ENCODE measurements around the gene MCF2L2. TPM values are rescaled to one million over a fixed set of nuclear protein-coding genes. Genes with fewer than 3 reads are reported as not detected.

MCF2L2 gene
- total RNA-seq, 1 experiment from 2014 or later: 3.9 TPM

GRCh38 chr3:183197734-183198133 is 230.7 kb downstream of the MCF2L2 start:
- ChIA-PET CTCF (no interaction called here), POLR2A (no interaction called here)
- Mint-ChIP-seq H3K4me1 (ENCODE audit: low read depth, unreplicated experiment) (peaks cover 24% of the 10 kb centered on the region), H3K27ac (ENCODE audit: unreplicated experiment) (no peak overlapping the region), H3K27me3 (ENCODE audit: insufficient read depth, unreplicated experiment) (no peaks in the 10 kb centered on the region), H3K4me3 (ENCODE audit: unreplicated experiment) (no peak overlapping the region), H3K36me3 (ENCODE audit: insufficient read depth, unreplicated experiment) (no peaks in the 10 kb centered on the region), H3K9me3 (ENCODE audit: unreplicated experiment) (no peaks in the 10 kb centered on the region)
- Histone ChIP-seq H3K27me3 (replicated peaks; ENCODE audit: control insufficient read depth, insufficient read depth, low read length) (no peaks in the 10 kb centered on the region), H3K9me3 (no peaks in the 10 kb centered on the region), H3K36me3 (ENCODE audit: control insufficient read depth, insufficient read depth, low read length) (no peaks in the 10 kb centered on the region), H3K4me3 (ENCODE audit: low read depth, low read length) (no peak overlapping the region), H3K4me1 (no peaks in the 10 kb centered on the region)
- DNase-seq: no peak
- BruUV-seq (replicated peaks): no TSS peak
- TF ChIP-seq CTCF (IDR thresholded peaks at IDR 0.05; ENCODE audit: insufficient read depth in 1 of 2, low read depth in 1 of 2, low read length in 1 of 2, severe bottlenecking in 1 of 2, unreplicated experiment in 1 of 2): no peak
- intact Hi-C loops (cut with micrococcal nuclease; ENCODE audit: unreplicated experiment): no loop called here

GRCh38 chr3:183195266-183195665 is 233.2 kb downstream of the MCF2L2 start:
- Histone ChIP-seq H3K36me3 (ENCODE audit: control insufficient read depth, insufficient read depth, low read length) (no peaks in the 10 kb centered on the region), H3K4me3 (ENCODE audit: low read depth, low read length) (no peak overlapping the region), H3K4me1 (no peaks in the 10 kb centered on the region), H3K27me3 (replicated peaks; ENCODE audit: control insufficient read depth, insufficient read depth, low read length) (no peaks in the 10 kb centered on the region), H3K9me3 (no peaks in the 10 kb centered on the region)
- BruUV-seq (replicated peaks): no TSS peak
- TF ChIP-seq CTCF (IDR thresholded peaks at IDR 0.05; ENCODE audit: insufficient read depth in 1 of 2, low read depth in 1 of 2, low read length in 1 of 2, severe bottlenecking in 1 of 2, unreplicated experiment in 1 of 2): no peak
- H3K4me3 Mint-ChIP-seq (ENCODE audit: unreplicated experiment): no peak overlapping the region
- ChIA-PET POLR2A (no interaction called here), CTCF (no interaction called here)
- no peaks in the 10 kb centered on the region for H3K9me3 Mint-ChIP-seq (ENCODE audit: unreplicated experiment)
- peaks cover 24% of the 10 kb centered on the region for H3K4me1 Mint-ChIP-seq (ENCODE audit: low read depth, unreplicated experiment)
- intact Hi-C loops (cut with micrococcal nuclease; ENCODE audit: unreplicated experiment): no loop called here
- H3K36me3 Mint-ChIP-seq (ENCODE audit: insufficient read depth, unreplicated experiment): no peaks in the 10 kb centered on the region
- DNase-seq: no peak
- no peaks in the 10 kb centered on the region for H3K27me3 Mint-ChIP-seq (ENCODE audit: insufficient read depth, unreplicated experiment)
- no peak overlapping the region for H3K27ac Mint-ChIP-seq (ENCODE audit: unreplicated experiment)

- H3K4me3 Mint-ChIP-seq (ENCODE audit: unreplicated experiment): no peak overlapping the region
- intact Hi-C loops (cut with micrococcal nuclease; ENCODE audit: unreplicated experiment): no loop called here
- DNase-seq: peak in 1 of 2 experiments; percentile 33
- POLR2A ChIA-PET: interaction anchor here (0.6 kb wide), 2 partner anchors 116 to 354 kb away, joined by 3 to 5 read pairs; no protein-coding TSS in a partner anchor
- H3K27ac Mint-ChIP-seq (ENCODE audit: unreplicated experiment): no peak overlapping the region
- Histone ChIP-seq H3K9me3 (no peaks in the 10 kb centered on the region), H3K36me3 (ENCODE audit: control insufficient read depth, insufficient read depth, low read length) (no peaks in the 10 kb centered on the region), H3K27me3 (replicated peaks; ENCODE audit: control insufficient read depth, insufficient read depth, low read length) (no peaks in the 10 kb centered on the region), H3K4me3 (ENCODE audit: low read depth, low read length) (no peak overlapping the region), H3K4me1 (no peaks in the 10 kb centered on the region)
- no TSS peak for BruUV-seq (replicated peaks)
- H3K9me3 Mint-ChIP-seq (ENCODE audit: unreplicated experiment): no peaks in the 10 kb centered on the region
- H3K4me1 Mint-ChIP-seq (ENCODE audit: low read depth, unreplicated experiment): peaks cover 24% of the 10 kb centered on the region
- no peaks in the 10 kb centered on the region for H3K27me3 Mint-ChIP-seq (ENCODE audit: insufficient read depth, unreplicated experiment)
- CTCF ChIA-PET: interaction anchor here (0.6 to 1.2 kb wide), 6 partner anchors 9 to 910 kb away, joined by 3 to 8 read pairs (median 4); no protein-coding TSS in a partner anchor
- H3K36me3 Mint-ChIP-seq (ENCODE audit: insufficient read depth, unreplicated experiment): no peaks in the 10 kb centered on the region
- TF ChIP-seq CTCF (IDR thresholded peaks at IDR 0.05; ENCODE audit: insufficient read depth in 1 of 2, low read depth in 1 of 2, low read length in 1 of 2, severe bottlenecking in 1 of 2, unreplicated experiment in 1 of 2): no peak
These were observed 234.4 kb downstream of the MCF2L2 start for GRCh38 chr3:183193762-183194689.

Data from Caco-2 (cell line).